ENCODE data around the gene ELP4. TPM values are rescaled to one million over a fixed set of nuclear protein-coding genes. Genes with fewer than 3 reads are reported as not detected.

Gene ELP4
- total RNA-seq, 1 experiment from 2014 or later, result 17.2 TPM

DNA sequence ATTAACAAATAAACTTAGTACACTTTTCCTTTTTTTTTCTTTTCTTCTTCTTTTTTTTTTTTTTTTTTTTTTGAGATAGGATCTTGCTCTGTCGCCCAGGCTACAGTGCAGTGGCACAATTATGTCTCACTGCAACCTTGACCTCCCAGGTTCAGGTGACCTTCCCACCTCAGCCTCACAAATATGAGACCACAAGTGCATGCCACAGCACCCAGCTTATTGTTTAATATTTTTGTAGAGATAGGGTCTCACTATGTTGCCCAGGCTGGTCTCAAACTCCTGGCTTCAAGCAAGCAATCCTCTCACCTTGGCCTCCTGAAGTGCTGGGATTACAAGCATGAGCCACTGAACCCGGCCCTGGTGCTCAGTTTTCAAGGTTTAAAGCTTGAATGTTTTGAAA is 88.9 kb downstream of the ELP4 start:
- DNase-seq (ENCODE audit: low read depth, low spot score), result no peak
- ATAC-seq, result no peak
- ChIA-PET CTCF (no interaction called here), POLR2A (interaction anchor here (0.5 kb wide), 1 partner anchor 270 kb away, joined by 5 read pairs; no protein-coding TSS in a partner anchor)
- BruUV-seq (replicated peaks), result no TSS peak
- Histone ChIP-seq H3K36me3 (ENCODE audit: control insufficient read depth, insufficient read depth, low read length) (no peaks in the 10 kb centered on the region), H3K27ac (ENCODE audit: low read length) (no peak overlapping the region), H3K9me3 (ENCODE audit: control insufficient read depth, insufficient read depth, low read depth, low read length) (no peaks in the 10 kb centered on the region), H3K4me3 (ENCODE audit: low read depth in 2 of 2, low read length in 2 of 2) (no peak overlapping the region), H3K27me3 (ENCODE audit: control insufficient read depth, insufficient read depth, low read length) (no peaks in the 10 kb centered on the region), H3K4me1 (ENCODE audit: control insufficient read depth, insufficient read depth, low read length) (no peaks in the 10 kb centered on the region)
- in situ Hi-C loops (cut with HindIII; ENCODE audit: low pct_unique_long_range_greater_than_20kb, low sequenced_read_pairs), result no loop called here
- TF ChIP-seq, protein P1, sequence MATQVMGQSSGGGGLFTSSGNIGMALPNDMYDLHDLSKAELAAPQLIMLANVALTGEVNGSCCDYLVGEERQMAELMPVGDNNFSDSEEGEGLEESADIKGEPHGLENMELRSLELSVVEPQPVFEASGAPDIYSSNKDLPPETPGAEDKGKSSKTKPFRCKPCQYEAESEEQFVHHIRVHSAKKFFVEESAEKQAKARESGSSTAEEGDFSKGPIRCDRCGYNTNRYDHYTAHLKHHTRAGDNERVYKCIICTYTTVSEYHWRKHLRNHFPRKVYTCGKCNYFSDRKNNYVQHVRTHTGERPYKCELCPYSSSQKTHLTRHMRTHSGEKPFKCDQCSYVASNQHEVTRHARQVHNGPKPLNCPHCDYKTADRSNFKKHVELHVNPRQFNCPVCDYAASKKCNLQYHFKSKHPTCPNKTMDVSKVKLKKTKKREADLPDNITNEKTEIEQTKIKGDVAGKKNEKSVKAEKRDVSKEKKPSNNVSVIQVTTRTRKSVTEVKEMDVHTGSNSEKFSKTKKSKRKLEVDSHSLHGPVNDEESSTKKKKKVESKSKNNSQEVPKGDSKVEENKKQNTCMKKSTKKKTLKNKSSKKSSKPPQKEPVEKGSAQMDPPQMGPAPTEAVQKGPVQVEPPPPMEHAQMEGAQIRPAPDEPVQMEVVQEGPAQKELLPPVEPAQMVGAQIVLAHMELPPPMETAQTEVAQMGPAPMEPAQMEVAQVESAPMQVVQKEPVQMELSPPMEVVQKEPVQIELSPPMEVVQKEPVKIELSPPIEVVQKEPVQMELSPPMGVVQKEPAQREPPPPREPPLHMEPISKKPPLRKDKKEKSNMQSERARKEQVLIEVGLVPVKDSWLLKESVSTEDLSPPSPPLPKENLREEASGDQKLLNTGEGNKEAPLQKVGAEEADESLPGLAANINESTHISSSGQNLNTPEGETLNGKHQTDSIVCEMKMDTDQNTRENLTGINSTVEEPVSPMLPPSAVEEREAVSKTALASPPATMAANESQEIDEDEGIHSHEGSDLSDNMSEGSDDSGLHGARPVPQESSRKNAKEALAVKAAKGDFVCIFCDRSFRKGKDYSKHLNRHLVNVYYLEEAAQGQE (IDR thresholded peaks at IDR 0.05; ENCODE audit: insufficient read depth in 1 of 2, low read depth in 2 of 2, low read length in 1 of 2), result no peak
- TF ChIP-seq POLR2AphosphoS5 (IDR thresholded peaks at IDR 0.05; ENCODE audit: low read depth, low read length), result no peak
- no peak for TF ChIP-seq SIN3A (IDR thresholded peaks at IDR 0.05; ENCODE audit: borderline replicate concordance, insufficient read depth, low read depth, low read length)
- TF ChIP-seq TCF7L2 (IDR thresholded peaks at IDR 0.05; ENCODE audit: low read depth, low read length), result no peak
- TF ChIP-seq, protein P2, sequence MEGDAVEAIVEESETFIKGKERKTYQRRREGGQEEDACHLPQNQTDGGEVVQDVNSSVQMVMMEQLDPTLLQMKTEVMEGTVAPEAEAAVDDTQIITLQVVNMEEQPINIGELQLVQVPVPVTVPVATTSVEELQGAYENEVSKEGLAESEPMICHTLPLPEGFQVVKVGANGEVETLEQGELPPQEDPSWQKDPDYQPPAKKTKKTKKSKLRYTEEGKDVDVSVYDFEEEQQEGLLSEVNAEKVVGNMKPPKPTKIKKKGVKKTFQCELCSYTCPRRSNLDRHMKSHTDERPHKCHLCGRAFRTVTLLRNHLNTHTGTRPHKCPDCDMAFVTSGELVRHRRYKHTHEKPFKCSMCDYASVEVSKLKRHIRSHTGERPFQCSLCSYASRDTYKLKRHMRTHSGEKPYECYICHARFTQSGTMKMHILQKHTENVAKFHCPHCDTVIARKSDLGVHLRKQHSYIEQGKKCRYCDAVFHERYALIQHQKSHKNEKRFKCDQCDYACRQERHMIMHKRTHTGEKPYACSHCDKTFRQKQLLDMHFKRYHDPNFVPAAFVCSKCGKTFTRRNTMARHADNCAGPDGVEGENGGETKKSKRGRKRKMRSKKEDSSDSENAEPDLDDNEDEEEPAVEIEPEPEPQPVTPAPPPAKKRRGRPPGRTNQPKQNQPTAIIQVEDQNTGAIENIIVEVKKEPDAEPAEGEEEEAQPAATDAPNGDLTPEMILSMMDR (IDR thresholded peaks at IDR 0.05), result no peak
- intact Hi-C loops (cut with micrococcal nuclease; ENCODE audit: unreplicated experiment), result no loop called here

DNA sequence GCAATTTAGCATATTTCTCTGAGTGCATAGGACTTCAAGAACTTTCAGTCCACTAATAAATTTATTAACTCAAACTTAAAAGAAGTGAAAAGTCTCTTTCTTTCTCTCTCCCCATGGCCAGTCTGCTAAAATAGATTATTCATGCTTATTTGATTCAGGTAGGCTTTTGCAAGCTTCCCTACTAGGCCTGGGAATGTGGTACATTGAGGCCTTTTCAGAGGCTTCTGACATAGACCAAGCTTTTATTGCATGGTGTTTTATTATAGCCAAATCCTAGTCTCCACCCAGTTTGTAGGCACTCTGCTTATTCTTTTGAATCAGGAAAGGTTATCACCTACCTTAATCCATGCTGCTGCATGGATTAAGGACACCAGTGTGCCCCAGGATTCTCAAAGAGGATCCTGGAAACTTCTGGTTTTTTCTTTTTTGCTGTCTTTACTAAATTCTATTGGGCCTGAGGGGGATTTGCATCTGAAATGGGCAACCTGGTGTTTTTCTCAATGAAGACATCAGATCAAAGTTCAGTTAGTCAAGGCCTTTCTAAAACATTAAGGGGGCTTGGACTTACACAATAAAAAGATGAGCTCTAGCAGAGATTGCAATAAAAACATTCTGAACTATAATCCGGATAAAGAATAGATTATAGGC is 92.2 kb downstream of the ELP4 start:
- DNase-seq (ENCODE audit: low read depth, low spot score) (no peak), ATAC-seq (no peak)
- Histone ChIP-seq H3K9me3 (ENCODE audit: control insufficient read depth, insufficient read depth, low read depth, low read length) (no peaks in the 10 kb centered on the region), H3K36me3 (ENCODE audit: control insufficient read depth, insufficient read depth, low read length) (no peaks in the 10 kb centered on the region), H3K27me3 (ENCODE audit: control insufficient read depth, insufficient read depth, low read length) (no peaks in the 10 kb centered on the region), H3K4me3 (ENCODE audit: low read depth in 2 of 2, low read length in 2 of 2) (no peak overlapping the region), H3K27ac (ENCODE audit: low read length) (no peak overlapping the region), H3K4me1 (ENCODE audit: control insufficient read depth, insufficient read depth, low read length) (no peaks in the 10 kb centered on the region)
- intact Hi-C loops (cut with micrococcal nuclease; ENCODE audit: unreplicated experiment) (no loop called here), in situ Hi-C loops (cut with HindIII; ENCODE audit: low pct_unique_long_range_greater_than_20kb, low sequenced_read_pairs) (no loop called here)
- no TSS peak for BruUV-seq (replicated peaks)
- TF ChIP-seq TCF7L2 (IDR thresholded peaks at IDR 0.05; ENCODE audit: low read depth, low read length), result no peak
- TF ChIP-seq, protein P2 (IDR thresholded peaks at IDR 0.05), result no peak
- TF ChIP-seq SIN3A (IDR thresholded peaks at IDR 0.05; ENCODE audit: borderline replicate concordance, insufficient read depth, low read depth, low read length), result no peak
- TF ChIP-seq, protein P1 (IDR thresholded peaks at IDR 0.05; ENCODE audit: insufficient read depth in 1 of 2, low read depth in 2 of 2, low read length in 1 of 2), result no peak
- no peak for TF ChIP-seq POLR2AphosphoS5 (IDR thresholded peaks at IDR 0.05; ENCODE audit: low read depth, low read length)
- POLR2A ChIA-PET, result no interaction called here
- CTCF ChIA-PET, result no interaction called here
